Stimulated activated CD8-positive, alpha-beta memory T cell treated with anti-CD3 and anti-CD28 coated beads, Interleukin-2, amount 100 ng/mL, for 1 hour (primary cell): ENCODE measurements around the gene PRSS56.

Source experiments
- DNase-seq, 2 donors: peaks; one replicate each; pipeline ENCODE4 v3.0.0-alpha.2; 2020; ENCODE audit warnings: low read depth in 2 of 2

The PRSS56 gene

DNA sequence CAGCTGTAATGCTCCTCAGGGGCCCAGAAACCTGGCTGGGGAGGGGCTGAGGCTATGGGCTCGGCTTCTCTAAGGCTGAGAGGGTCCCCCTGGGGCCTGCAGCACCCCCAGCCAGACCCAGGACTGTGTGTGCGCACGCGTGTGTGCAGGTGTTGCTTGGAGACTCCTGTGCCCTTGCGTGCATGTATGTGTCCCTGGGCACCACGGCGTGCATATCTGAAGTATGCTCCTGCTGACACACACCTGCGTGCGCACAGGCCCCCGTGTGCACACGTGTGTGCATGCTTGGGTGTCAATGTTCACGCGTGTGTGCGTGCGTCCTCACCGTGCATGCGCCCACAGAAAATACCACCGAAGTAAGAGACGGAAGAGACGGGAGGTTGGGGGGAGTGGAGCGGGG, 17.7 kb upstream of the PRSS56 start:
- no peak for DNase-seq

- no peak for DNase-seq
Measured at GRCh38 chr2:232502911-232503808, 17.0 kb upstream of the PRSS56 start.

GRCh38 chr2:232503809-232504323, 16.3 kb upstream of the PRSS56 start:
- DNase-seq = no peak

DNA sequence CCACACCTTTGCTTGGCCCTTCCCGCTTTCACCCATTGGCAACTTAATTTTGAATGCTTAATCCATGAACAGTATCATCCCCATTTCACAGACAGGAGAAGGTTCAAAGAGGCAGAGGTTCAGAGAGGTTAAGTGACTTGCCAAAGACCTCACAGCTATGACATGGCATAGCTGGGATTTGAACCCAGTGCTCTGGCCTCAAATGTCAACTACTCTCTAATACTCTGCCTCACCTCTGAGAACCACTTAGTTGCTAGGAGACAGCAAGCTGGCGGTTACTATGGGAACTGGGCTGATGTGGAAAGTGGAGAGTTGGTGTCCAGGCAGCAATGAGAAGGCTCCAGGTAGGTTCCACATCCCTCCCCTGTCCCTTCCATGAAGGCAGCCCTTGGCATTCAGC, 15.8 kb upstream of the PRSS56 start:
- no peak for DNase-seq

- no peak for DNase-seq
Measured at GRCh38 chr2:232505856-232506255, 14.3 kb upstream of the PRSS56 start.

DNA sequence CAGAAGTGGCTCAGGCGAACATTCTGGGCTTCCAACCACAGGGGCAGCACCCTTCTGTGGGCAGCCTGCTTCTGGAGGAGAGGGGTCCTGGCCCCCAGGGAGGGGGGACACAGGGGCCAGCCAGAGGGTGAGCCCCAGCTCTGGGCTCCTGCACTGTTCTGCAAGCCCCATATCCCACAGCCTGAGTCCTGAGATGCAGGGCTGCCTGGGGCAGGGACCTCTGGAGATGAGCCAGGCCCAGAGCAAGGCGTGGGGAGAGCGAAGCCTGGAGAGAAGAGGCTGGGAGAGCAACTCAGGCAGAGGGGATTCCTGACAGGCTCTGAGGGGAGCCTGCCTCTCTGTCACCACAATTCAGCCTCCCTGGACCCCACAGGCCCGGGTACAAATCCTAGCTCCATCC, 13.5 kb upstream of the PRSS56 start:
- DNase-seq = no peak

GRCh38 chr2:232508251-232508650, 11.9 kb upstream of the PRSS56 start:
- no peak for DNase-seq

- DNase-seq = no peak
Measured at GRCh38 chr2:232511336-232511890, 8.8 kb upstream of the PRSS56 start.

GRCh38 chr2:232512602-232513001, 7.6 kb upstream of the PRSS56 start:
- no peak for DNase-seq

DNA sequence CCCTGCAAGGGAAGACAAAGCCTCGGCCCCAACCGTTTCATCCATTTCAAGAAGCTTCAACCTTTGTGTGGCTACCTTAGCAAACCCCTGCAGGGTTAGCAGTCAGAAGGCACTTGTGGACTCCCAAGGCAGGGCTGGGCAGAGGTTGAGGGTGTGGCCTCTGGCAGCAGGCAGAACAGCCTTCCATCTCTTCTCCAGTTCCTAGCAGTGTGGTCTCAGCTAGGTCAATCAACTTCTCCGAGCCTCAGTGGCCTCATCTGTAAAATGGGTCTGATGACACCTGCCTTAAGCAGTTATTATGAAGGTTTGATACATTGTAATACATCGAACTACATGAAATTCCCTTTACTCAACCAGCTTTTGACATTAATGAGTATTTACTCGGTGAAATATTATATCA, 6.8 kb upstream of the PRSS56 start:
- DNase-seq = no peak

- DNase-seq = no peak
Measured at GRCh38 chr2:232515639-232516038, 4.5 kb upstream of the PRSS56 start.

GRCh38 chr2:232516551-232516950, 3.6 kb upstream of the PRSS56 start:
- DNase-seq = no peak

DNA sequence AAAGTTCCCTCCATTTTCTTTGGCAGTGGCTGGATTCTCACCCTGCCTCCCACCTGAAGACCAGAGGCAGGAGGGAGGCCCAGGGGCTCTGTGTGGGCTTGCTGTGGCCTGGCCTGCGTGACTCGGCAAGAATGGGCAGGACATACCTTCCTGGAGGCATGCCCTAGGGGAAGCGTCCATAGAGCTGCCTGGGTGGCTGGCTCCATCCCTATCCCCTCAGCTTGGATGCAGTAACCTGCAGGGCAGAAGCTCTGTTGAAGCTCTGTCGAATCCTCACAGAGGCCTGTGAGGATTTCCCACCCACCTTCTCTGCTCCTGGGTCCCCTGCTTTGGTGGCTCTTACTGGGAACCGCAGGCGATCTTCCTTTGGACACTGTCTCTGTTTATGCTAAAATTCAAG, 1.3 kb upstream of the PRSS56 start:
- DNase-seq = no peak

DNA sequence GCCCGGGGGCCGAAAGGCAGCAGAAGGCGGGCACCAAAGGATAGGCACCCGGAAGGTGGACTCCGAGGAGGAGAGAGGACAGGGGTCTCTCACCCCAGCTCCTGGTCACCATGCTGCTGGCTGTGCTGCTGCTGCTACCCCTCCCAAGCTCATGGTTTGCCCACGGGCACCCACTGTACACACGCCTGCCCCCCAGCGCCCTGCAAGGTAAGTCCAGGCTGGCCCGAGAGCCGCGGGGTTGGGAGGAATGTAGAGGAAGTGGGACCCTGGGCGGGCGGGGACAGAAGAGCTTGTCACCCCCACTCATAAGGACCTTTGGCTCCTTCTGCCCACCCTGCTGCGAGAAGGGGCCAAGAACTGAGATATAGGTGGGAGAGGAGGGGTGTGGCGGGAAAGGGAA, 301 bp downstream of the PRSS56 start:
- DNase-seq = no peak

DNA sequence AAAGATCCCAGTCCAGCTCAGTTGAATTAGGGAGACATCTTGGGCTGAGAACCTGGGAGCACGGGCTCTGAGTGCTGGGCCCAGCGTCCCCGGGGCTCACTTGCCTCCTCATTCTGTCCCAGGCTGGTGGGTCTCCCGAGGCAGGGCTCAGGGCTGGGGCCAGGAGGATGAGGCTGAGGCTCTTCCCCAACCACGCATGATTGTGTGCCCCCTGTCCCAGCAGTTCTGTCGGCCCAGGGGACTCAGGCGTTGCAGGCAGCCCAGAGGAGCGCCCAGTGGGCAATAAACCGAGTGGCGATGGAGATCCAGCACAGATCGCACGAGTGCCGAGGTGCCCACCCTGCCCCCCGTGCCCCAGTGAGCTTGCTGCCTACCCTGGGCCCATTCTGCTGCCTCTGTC, 910 bp downstream of the PRSS56 start:
- no peak for DNase-seq

- DNase-seq = peak; percentile 46 to 48
Measured at GRCh38 chr2:232521959-232522622, 1.9 kb downstream of the PRSS56 start.

GRCh38 chr2:232522623-232523401, 2.6 kb downstream of the PRSS56 start:
- DNase-seq = no peak

DNA sequence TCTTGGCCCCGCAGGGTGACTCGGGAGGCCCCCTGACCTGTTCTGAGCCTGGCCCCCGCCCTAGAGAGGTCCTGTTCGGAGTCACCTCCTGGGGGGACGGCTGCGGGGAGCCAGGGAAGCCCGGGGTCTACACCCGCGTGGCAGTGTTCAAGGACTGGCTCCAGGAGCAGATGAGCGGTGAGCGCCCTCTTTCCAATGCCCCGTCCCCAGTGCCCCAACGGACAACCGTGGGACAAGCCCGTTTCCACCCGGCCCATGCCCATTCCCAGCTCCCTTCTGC, 3.2 kb downstream of the PRSS56 start:
- no peak for DNase-seq

DNA sequence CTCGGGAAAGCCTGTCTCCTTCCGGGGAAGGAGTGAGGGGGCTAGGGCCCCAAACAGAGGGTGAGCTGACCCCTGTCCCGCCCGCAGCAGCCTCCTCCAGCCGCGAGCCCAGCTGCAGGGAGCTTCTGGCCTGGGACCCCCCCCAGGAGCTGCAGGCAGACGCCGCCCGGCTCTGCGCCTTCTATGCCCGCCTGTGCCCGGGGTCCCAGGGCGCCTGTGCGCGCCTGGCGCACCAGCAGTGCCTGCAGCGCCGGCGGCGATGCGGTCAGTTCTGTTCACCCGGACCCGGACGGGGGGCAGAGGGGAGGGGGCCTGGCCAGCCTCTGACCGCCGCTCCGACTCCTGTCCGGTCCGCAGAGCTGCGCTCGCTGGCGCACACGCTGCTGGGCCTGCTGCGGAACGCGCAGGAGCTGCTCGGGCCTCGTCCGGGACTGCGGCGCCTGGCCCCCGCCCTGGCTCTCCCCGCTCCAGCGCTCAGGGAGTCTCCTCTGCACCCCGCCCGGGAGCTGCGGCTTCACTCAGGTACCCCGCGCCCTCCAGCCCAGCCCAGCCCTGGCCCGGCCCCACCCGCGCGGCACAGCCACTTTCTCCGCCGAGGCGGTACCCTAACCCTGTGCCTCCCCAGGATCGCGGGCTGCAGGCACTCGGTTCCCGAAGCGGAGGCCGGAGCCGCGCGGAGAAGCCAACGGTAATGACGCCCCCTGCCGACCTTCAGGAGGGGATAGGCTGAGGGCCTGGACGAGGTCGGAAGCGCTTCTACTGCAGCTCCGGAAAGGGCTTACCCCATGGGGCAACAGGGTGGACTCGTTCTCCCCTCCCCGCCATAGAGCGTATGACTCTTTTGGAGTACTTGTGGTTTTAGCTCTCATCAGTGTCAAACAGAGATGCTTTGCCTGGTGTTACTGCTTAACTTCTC, 3.8 kb downstream of the PRSS56 start:
- no peak for DNase-seq

DNA sequence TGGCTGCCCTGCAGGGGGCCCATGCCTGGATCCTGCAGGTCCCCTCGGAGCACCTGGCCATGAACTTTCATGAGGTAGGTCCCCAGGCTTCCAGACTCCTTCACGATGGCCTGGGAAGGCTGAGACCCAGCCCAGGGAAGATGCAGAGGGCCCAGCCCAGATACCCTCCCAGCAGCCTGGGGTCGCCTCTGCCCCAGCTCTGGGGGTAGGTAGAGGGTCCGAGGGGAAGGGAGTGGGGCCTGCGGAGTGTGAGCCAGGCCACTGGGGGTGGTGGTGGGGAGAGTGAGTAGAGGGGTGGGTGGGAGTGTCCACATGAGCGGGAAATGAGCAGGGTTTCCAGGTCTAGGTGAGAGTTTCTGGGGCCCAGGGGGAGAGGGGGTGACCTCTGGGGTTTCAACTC, 4.6 kb downstream of the PRSS56 start:
- no peak for DNase-seq

DNA sequence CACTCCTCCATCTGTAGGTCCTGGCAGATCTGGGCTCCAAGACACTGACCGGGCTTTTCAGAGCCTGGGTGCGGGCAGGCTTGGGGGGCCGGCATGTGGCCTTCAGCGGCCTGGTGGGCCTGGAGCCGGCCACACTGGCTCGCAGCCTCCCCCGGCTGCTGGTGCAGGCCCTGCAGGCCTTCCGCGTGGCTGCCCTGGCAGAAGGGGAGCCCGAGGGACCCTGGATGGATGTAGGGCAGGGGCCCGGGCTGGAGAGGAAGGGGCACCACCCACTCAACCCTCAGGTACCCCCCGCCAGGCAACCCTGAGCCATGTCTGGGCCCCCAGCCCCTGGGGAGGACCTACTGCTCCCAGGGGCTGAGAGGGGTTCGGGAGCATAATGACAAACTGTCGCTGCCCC, 5.0 kb downstream of the PRSS56 start:
- no peak for DNase-seq
